GM18505 (cell line): ENCODE results near the gene PMEPA1.

Experiments used
- ATAC-seq: cut with Tn5 transposase; IDR thresholded peaks from one replicate; pipeline ENCODE4 v1.9.1; 2021; ENCODE audit not compliant: unreplicated experiment
- POLR2A ChIP-seq: IDR thresholded peaks from 4 replicates; pipeline ENCODE4 v1.6.1; 2011; ENCODE audit warnings: borderline replicate concordance; ENCODE audit not compliant: insufficient read depth, insufficient read length; ENCODE audit errors: extremely low read depth

The PMEPA1 gene

GRCh38 chr20:57711826-57712225, 2.0 kb upstream of the PMEPA1 start:
- no peak for TF ChIP-seq POLR2A
- no peak for ATAC-seq

GRCh38 chr20:57711311-57711712, 1.5 kb upstream of the PMEPA1 start:
- TF ChIP-seq POLR2A = no peak
- no peak for ATAC-seq

DNA sequence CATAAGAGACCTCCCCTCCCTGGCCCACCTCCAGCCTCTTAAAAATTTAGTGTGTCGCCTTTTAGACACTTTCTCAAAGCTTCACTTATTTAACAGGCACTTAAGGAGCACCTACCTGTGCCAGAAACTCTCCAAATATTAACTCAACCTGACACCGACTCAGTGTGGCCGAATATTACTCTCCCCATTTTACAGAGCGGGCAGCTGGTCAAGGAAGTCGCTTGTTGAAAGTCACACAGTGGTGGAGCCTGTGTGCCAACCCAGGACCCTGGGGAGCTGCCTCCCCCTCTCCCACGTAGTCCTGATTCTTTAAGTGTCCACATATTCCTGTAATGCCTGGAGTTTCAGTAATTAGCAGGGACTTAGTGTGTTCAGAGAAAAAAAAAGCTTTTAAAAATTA, 1.0 kb upstream of the PMEPA1 start:
- no peak for TF ChIP-seq POLR2A
- ATAC-seq = no peak

- no peak for TF ChIP-seq POLR2A
- ATAC-seq = no peak
Measured at GRCh38 chr20:57708694-57709673, 831 bp downstream of the PMEPA1 start.

DNA sequence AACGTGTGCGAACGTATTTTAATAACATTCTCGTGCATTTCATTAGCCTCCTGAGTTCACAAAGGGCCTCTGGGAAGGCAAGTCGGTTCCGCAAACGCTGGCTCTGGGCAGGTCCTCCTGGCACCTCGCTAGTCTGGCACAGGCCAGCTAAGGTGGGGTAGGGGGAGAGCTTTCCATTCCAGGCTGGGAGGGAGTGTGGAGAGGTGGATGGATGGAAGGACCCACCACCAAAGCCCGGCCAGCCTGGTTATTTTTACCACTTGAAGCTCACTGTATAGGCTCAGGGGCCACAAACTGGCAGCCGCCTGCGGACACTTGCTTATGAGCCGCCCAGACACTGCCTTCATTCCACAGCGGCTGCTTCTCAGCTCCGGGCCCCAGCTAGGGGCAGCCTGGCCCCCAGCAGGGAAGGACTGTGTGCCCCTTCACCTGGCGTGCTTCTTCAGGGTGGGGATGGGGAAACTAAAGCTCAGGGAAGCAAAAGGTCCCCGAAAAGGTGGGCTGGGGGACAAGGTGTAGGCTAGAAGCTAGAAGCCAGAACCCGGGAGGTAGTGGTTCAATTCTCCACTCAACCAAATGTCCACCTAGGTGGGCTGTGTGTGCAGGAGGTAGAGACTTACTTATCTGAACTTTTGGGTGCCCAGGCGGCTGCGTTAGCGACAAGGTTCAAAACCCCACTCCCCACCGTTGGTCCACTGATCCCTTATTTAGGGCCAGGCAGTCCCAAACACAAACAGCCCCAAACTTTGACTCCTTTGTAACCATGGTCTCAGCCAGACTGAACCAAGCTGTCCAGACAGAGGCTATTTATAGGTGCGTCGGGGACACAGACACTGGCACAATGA, 1.7 kb downstream of the PMEPA1 start:
- no peak for ATAC-seq
- TF ChIP-seq POLR2A = no peak

- TF ChIP-seq POLR2A = no peak
- ATAC-seq = no peak
Measured at GRCh38 chr20:57707320-57707719, 2.5 kb downstream of the PMEPA1 start.

- no peak for ATAC-seq
- TF ChIP-seq POLR2A = no peak
Measured at GRCh38 chr20:57705127-57705899, 4.5 kb downstream of the PMEPA1 start.

DNA sequence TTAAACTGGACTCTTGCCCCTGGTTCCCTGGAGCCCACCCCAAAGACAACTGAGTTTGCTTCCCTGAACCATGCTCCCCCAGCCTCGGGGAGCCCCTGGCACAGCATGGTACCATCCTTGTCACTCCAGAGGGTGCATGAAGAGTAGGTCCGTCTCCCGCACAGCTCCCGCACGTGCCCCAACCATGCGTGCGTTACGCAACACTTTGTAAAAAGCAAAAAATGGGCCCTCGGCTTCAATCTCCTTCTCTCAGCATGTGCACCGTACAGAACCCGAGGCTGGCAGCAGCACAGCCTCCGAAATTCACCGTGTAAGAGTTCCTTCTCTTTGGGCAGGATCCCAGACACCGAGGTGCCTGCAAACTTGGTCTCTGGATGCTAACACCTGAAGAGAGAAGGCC, 5.6 kb downstream of the PMEPA1 start:
- ATAC-seq = no peak
- no peak for TF ChIP-seq POLR2A

DNA sequence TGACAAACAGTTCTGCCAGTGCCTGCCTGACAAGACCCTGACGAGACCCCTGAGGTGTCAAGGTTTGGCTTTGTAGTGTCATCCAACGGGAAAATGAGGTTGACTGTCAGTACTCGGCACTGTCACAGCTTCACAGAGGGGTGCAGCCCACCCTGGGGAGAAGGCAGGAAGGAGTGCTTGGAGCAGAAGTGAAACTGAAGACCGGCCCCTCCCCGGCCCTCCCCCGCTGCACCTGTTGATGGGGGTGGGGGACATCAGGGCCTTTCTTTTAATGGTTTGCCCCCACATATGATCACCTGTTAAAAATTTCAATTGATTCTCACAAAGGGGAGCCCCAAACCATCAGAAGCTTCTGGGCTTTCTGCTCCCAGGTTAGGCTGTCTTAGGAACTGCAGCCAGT, 6.8 kb downstream of the PMEPA1 start:
- no peak for TF ChIP-seq POLR2A
- no peak for ATAC-seq

DNA sequence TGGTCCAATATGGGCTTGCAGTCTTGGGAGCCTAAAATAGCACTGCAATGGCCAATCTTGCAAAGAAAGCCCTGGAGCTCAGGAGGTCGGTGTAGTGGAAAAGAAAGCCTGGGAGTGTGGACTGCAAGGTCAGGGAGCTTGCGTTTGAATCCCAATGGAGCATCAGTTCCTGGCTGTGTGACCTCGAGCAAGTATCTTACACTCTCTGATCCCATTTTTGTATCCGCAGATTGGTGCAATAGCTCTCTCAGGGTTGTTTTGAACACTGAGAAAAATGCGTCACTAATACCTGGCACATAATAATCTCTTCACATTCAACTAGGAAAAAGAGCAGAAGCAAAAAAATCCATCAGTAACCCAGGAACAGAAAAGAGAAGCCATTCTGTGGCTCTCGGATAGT, 7.3 kb downstream of the PMEPA1 start:
- no peak for ATAC-seq
- TF ChIP-seq POLR2A = no peak

DNA sequence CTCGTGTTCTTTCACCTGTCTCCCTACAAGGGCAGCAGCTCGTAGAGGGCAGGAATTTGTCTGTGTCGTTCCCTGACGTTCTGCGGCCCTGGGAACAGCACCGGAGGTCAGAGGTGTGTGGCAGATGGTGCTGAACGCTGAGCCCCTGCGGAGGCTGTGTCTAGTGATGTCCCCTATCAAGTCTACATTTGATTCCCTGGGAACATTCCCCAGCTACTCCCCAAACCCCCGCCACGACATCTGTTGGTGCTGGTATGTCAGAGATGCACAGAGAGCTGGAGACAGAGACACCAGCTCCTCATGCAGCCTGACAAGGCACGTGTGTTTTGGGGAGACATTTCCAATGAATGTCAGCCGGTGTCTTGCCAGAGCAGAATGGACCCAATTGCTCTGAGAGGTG, 7.7 kb downstream of the PMEPA1 start:
- no peak for TF ChIP-seq POLR2A
- ATAC-seq = no peak

DNA sequence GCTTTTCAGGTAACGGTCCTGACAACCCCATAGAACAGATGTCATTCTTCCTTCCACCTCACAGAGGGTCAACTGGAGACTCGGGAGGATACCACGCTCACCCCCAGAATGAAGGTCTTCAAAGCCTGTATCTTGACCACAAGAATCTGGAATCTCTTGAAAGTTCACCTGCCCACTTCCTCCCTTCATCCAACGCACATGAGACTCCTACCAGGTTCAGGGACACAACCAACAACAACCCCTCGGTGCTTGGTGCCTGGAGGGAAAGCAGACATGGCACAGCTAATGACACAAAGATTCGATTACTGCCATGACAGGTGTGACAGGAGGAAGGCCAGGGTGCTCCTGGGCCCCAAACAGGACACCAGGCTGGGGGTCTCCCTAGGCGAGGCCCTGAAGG, 8.2 kb downstream of the PMEPA1 start:
- no peak for ATAC-seq
- TF ChIP-seq POLR2A = no peak

GRCh38 chr20:57701090-57701489, 8.7 kb downstream of the PMEPA1 start:
- ATAC-seq = no peak
- TF ChIP-seq POLR2A = no peak
